Breast epithelium (tissue), 3 donors: ENCODE measurements around the gene RBM4B.

Experiments
- CTCF ChIP-seq, 3 donors: fragments of 450-650 bp; IDR thresholded peaks; one replicate each; pipeline ENCODE4 v1.5.1; 2016 to 2017; ENCODE audit warnings: antibody characterized with exemption in 3 of 3, mild to moderate bottlenecking in 3 of 3, moderate library complexity in 3 of 3
- POLR2A ChIP-seq: fragments of 450-650 bp; IDR thresholded peaks from one replicate; pipeline ENCODE4 v1.6.1; 2016; ENCODE audit warnings: antibody characterized with exemption, mild to moderate bottlenecking, moderate library complexity

GRCh38 chr11:66629356-66629755 lies 48.3 kb downstream of the RBM4B start:
- TF ChIP-seq CTCF (IDR thresholded peaks at IDR 0.05) (no peak), POLR2A (no peak)
